MG63 (cell line): ENCODE measurements around the gene ADGRG2. TPM values are rescaled to one million over a fixed set of nuclear protein-coding genes. Genes with fewer than 3 reads are reported as not detected.

ENCODE experiments used
- DNase-seq: peaks from one replicate; pipeline ENCODE4 v3.0.0-alpha.2; 2020
- H3K27me3 ChIP-seq: fragments of 250-450 bp; sonication (Bioruptor Pico); 2 replicates; pipeline ENCODE4 v1.5.1; 2020; ENCODE audit warnings: mild to moderate bottlenecking, moderate library complexity
- H3K36me3 ChIP-seq: fragments of 250-450 bp; sonication (Bioruptor Pico); 2 replicates; pipeline ENCODE4 v1.5.1; 2020; ENCODE audit warnings: mild to moderate bottlenecking, moderate library complexity
- H3K4me3 ChIP-seq: fragments of 250-450 bp; sonication (Bioruptor Pico); 2 replicates; pipeline ENCODE4 v1.5.1; 2020; ENCODE audit warnings: mild to moderate bottlenecking, moderate library complexity
- H3K9me3 ChIP-seq: fragments of 250-450 bp; sonication (Bioruptor Pico); 2 replicates; pipeline ENCODE4 v1.5.1; 2020; ENCODE audit warnings: mild to moderate bottlenecking, moderate library complexity
- total RNA-seq: library from RNA; depleted of rRNA; stranded (reverse); fragments of >200 nt; shearing (Covaris generic); gene quantifications from 2 replicates; pipeline ENCODE4 v1.2.3, GENCODE V29; 2014; ENCODE audit warnings: low replicate concordance; rRNA removed

The ADGRG2 gene, protein sequence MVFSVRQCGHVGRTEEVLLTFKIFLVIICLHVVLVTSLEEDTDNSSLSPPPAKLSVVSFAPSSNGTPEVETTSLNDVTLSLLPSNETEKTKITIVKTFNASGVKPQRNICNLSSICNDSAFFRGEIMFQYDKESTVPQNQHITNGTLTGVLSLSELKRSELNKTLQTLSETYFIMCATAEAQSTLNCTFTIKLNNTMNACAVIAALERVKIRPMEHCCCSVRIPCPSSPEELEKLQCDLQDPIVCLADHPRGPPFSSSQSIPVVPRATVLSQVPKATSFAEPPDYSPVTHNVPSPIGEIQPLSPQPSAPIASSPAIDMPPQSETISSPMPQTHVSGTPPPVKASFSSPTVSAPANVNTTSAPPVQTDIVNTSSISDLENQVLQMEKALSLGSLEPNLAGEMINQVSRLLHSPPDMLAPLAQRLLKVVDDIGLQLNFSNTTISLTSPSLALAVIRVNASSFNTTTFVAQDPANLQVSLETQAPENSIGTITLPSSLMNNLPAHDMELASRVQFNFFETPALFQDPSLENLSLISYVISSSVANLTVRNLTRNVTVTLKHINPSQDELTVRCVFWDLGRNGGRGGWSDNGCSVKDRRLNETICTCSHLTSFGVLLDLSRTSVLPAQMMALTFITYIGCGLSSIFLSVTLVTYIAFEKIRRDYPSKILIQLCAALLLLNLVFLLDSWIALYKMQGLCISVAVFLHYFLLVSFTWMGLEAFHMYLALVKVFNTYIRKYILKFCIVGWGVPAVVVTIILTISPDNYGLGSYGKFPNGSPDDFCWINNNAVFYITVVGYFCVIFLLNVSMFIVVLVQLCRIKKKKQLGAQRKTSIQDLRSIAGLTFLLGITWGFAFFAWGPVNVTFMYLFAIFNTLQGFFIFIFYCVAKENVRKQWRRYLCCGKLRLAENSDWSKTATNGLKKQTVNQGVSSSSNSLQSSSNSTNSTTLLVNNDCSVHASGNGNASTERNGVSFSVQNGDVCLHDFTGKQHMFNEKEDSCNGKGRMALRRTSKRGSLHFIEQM
- 0.20 and 0.46 TPM in 2 replicates for total RNA-seq

DNA sequence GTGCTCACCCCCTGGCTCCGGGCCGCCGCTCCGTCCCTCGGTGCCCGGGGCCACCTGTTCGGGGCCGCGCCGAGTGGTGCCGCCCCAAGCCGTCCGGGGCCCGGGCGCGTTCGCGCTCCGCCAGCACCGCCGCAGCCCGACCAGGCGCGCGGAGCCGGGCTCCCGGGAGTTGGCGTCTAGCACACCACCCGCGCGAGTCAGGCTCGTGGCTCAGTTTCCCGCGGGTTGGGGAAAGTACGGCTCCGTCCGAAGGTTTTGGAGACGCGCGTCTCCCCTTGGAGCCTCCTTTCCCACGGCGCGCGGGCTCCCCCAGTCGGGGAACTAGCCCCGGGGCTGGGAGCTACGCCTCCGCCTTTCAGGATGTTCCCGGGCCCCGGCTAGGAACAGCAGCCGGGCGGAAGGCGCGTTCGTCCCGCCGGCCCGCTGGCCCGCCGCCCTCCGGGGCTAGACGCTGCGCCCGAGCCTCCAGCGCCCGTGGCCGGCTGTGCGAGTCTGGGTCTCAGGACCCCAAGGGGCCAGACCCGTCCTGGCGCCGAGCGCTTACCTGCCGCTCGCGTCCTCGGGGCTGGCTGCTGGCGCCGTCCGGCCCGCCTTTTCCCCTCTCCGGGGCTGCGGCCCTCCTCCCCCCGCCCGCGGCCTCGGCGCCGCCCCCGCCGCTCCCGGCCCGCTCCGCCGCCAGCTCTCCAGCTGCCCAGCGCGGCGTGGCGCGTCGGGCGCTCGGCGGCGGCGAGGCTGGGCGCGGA, at the start of gene ADGRG2:
TSS of gene ADGRG2 (minus strand) at position 571 of the 743 bp plus-strand sequence. CDS start 53,634 bp downstream, outside the sequence.
- Histone ChIP-seq H3K9me3 (no peaks in the 10 kb centered on the region), H3K27me3 (peaks cover 9% of the 10 kb centered on the region), H3K4me3 (peak within 1 kb of the TSS; percentile 45), H3K36me3 (no peaks in the 10 kb centered on the region)
- DNase-seq = peak; percentile 43

- H3K4me3 ChIP-seq = no peak overlapping the region
- H3K36me3 ChIP-seq = no peaks in the 10 kb centered on the region
- H3K27me3 ChIP-seq = no peaks in the 10 kb centered on the region
- no peaks in the 10 kb centered on the region for H3K9me3 ChIP-seq
- DNase-seq = no peak
Measured at GRCh38 chrX:19168609-19169008, 46.3 kb upstream of the ADGRG2 start.

DNA sequence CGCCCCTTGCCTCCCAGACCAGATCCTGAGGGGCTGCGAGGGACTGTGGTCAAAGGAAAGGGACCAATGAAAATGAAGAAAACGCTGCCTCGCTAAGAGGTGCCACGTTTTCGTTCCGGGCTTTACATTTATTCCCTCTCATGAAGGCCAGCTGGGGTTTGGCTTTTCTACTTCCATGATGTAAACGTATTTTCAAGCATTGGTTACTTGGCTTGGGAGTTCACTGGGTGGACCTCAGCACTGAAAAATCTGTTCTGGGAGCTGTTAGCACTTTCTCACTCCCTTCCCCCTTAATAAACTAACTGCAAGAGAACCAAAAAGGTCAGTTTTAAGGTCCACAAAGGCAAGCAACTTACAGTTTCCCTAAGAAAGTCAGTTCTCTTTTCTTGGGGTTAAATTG, 40.6 kb upstream of the ADGRG2 start:
- Histone ChIP-seq H3K4me3 (no peak overlapping the region), H3K27me3 (no peaks in the 10 kb centered on the region), H3K9me3 (no peaks in the 10 kb centered on the region), H3K36me3 (no peaks in the 10 kb centered on the region)
- DNase-seq = no peak

GRCh38 chrX:19156186-19156585, 33.9 kb upstream of the ADGRG2 start:
- H3K4me3 ChIP-seq = no peak overlapping the region
- no peaks in the 10 kb centered on the region for H3K27me3 ChIP-seq
- DNase-seq = peak; percentile 8
- H3K9me3 ChIP-seq = no peaks in the 10 kb centered on the region
- H3K36me3 ChIP-seq = no peaks in the 10 kb centered on the region

- DNase-seq = peak; percentile 17
- H3K27me3 ChIP-seq = no peaks in the 10 kb centered on the region
- no peaks in the 10 kb centered on the region for H3K36me3 ChIP-seq
- no peak overlapping the region for H3K4me3 ChIP-seq
- H3K9me3 ChIP-seq = no peaks in the 10 kb centered on the region
Measured at GRCh38 chrX:19152762-19153161, 30.5 kb upstream of the ADGRG2 start.

GRCh38 chrX:19137067-19137466, 14.8 kb upstream of the ADGRG2 start:
- Histone ChIP-seq H3K9me3 (no peaks in the 10 kb centered on the region), H3K4me3 (no peak overlapping the region), H3K27me3 (no peaks in the 10 kb centered on the region), H3K36me3 (no peaks in the 10 kb centered on the region)
- DNase-seq = no peak

DNA sequence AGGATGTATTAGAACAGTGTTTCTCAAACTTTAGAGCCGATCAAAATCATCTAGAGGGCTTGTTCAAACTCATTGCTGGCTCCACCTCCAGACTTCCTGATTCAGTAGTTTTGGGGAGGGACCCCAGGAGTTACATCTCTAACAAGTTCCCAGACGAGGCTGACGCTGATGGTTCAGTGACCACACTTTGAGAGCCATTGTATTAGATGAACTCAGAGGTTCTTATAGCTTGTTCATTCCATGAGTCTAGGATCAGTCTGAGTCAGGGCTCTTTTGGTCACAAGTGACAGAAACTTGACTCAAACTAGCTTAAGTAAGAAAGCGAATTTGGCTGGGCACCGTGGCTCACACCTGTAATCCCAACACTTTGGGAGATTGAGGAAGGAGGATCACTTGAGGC, 11.5 kb upstream of the ADGRG2 start:
- no peaks in the 10 kb centered on the region for H3K9me3 ChIP-seq
- H3K4me3 ChIP-seq = no peak overlapping the region
- no peaks in the 10 kb centered on the region for H3K27me3 ChIP-seq
- no peak for DNase-seq
- no peaks in the 10 kb centered on the region for H3K36me3 ChIP-seq

- H3K4me3 ChIP-seq = no peak overlapping the region
- H3K36me3 ChIP-seq = no peaks in the 10 kb centered on the region
- DNase-seq = no peak
- H3K27me3 ChIP-seq = no peaks in the 10 kb centered on the region
- H3K9me3 ChIP-seq = no peaks in the 10 kb centered on the region
Measured at GRCh38 chrX:19133231-19133630, 11.0 kb upstream of the ADGRG2 start.

DNA sequence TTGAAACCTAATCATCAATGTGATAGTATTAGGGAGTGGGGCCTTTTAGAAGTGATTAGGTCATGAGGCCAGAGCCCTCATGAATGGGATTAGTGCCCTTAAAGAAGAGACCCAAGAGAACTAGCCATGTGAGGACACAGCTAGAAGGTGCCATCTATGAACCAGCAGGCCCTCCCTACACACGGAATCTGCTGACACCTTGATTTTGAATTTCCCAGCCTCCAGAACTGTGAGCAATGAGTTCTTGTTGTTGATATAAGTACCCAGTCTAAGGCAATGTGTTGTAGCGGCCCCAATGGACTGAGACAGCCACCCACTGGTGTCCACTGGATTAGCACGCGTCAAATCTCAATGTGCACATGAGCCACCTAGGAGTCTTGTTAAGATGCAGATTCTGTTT, 8.4 kb upstream of the ADGRG2 start:
- Histone ChIP-seq H3K27me3 (no peaks in the 10 kb centered on the region), H3K9me3 (no peaks in the 10 kb centered on the region), H3K4me3 (no peak overlapping the region), H3K36me3 (no peaks in the 10 kb centered on the region)
- DNase-seq = no peak

GRCh38 chrX:19129694-19130093, 7.4 kb upstream of the ADGRG2 start:
- H3K4me3 ChIP-seq = no peak overlapping the region
- no peak for DNase-seq
- no peaks in the 10 kb centered on the region for H3K9me3 ChIP-seq
- H3K36me3 ChIP-seq = no peaks in the 10 kb centered on the region
- H3K27me3 ChIP-seq = no peaks in the 10 kb centered on the region

GRCh38 chrX:19127649-19128168, 5.4 kb upstream of the ADGRG2 start:
- Histone ChIP-seq H3K27me3 (peaks cover 6% of the 10 kb centered on the region), H3K36me3 (no peaks in the 10 kb centered on the region), H3K4me3 (no peak overlapping the region), H3K9me3 (no peaks in the 10 kb centered on the region)
- peak; percentile 55 for DNase-seq

- Histone ChIP-seq H3K9me3 (no peaks in the 10 kb centered on the region), H3K36me3 (no peaks in the 10 kb centered on the region), H3K27me3 (peaks cover 9% of the 10 kb centered on the region), H3K4me3 (peak overlapping the region; percentile 18; the same call in 1 of the 2 replicates)
- no peak for DNase-seq
Measured at GRCh38 chrX:19122641-19123009, 357 bp upstream of the ADGRG2 start.

GRCh38 chrX:19121466-19121865, 802 bp downstream of the ADGRG2 start:
- Histone ChIP-seq H3K27me3 (peaks cover 9% of the 10 kb centered on the region), H3K9me3 (no peaks in the 10 kb centered on the region), H3K36me3 (no peaks in the 10 kb centered on the region), H3K4me3 (no peak overlapping the region)
- no peak for DNase-seq

DNA sequence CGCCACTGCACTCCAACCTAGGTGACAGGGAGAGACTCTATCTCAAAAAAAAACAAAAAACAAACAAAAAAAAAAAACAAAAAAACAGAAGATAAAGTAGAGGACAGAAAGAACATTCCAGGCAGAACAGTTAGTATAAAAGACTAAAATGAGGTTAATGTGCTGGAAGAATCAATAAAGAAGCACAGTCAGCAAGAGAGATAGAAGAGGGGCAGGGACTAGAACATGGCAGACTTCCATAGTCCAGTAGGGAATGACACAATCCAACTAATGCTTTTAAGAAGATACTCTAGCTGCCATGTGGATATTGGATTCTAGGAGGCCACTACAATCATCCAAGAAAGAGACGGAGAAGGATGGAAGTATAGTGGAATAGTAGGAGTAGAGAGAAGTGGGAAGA, 11.6 kb downstream of the ADGRG2 start:
- no peak for DNase-seq

DNA sequence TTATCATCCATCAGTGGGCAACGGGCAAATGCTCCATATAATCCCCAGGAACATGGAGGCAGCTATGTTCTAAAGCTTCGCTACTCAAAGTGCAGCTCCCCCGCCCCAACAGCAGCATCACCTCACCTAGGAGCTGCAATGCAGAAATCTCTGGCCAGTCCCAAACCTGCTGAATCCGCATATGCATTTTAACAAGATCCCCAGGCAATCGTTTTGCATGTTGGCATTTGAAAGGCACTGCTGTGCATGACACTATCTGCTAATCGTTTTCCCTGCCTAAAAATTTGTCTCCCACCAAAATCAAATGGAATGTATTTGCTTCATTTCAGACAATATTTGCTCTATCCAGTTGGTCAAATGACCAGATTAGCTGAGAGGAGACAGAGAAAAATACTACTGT, 15.2 kb downstream of the ADGRG2 start:
- no peaks in the 10 kb centered on the region for H3K9me3 ChIP-seq
- H3K4me3 ChIP-seq = no peak overlapping the region
- H3K27me3 ChIP-seq = no peaks in the 10 kb centered on the region
- DNase-seq = no peak
- no peaks in the 10 kb centered on the region for H3K36me3 ChIP-seq

More for the DNA sequence above, 11.6 kb downstream of the ADGRG2 start:
- H3K9me3 ChIP-seq = no peaks in the 10 kb centered on the region
- no peaks in the 10 kb centered on the region for H3K27me3 ChIP-seq
- H3K4me3 ChIP-seq = no peak overlapping the region
- H3K36me3 ChIP-seq = no peaks in the 10 kb centered on the region

GRCh38 chrX:19100586-19100985, 21.7 kb downstream of the ADGRG2 start:
- no peaks in the 10 kb centered on the region for H3K27me3 ChIP-seq
- no peak for DNase-seq
- H3K9me3 ChIP-seq = no peaks in the 10 kb centered on the region
- no peaks in the 10 kb centered on the region for H3K36me3 ChIP-seq
- no peak overlapping the region for H3K4me3 ChIP-seq
